Fibroblast of lung (primary cell): ENCODE data around the gene ACAD11. TPM values are rescaled to one million over a fixed set of nuclear protein-coding genes. Genes with fewer than 3 reads are reported as not detected.
A peak's percentile ranks its signal among the peaks of the same experiment; 100 is the strongest.

Experiments used
- DNase-seq, 2 donors: peaks; one replicate each; pipeline versions ENCODE4 v3.0.0 to v3.0.0-alpha.2; 2010; ENCODE audit warnings: low read depth in 2 of 2
- H2AFZ ChIP-seq: 2 replicates; pipeline ENCODE4 v1.5.1; 2012; ENCODE audit warnings: low read length, control low read depth, inconsistent platforms
- H3K27ac ChIP-seq: 2 replicates; pipeline ENCODE4 v1.5.1; 2011; ENCODE audit warnings: low read length, control low read depth; ENCODE audit not compliant: insufficient read depth
- H3K27me3 ChIP-seq: 2 replicates; pipeline ENCODE4 v1.5.1; 2011; ENCODE audit warnings: mild to moderate bottlenecking, low read length; ENCODE audit not compliant: control insufficient read depth, insufficient read depth
- H3K36me3 ChIP-seq: 2 replicates; pipeline ENCODE4 v1.5.1; 2011; ENCODE audit warnings: low read length; ENCODE audit not compliant: control insufficient read depth, insufficient read depth
- H3K4me1 ChIP-seq: 2 replicates; pipeline ENCODE4 v1.5.1; 2011; ENCODE audit warnings: low read length; ENCODE audit not compliant: control insufficient read depth, insufficient read depth; ENCODE audit errors: extremely low read depth
- H3K4me2 ChIP-seq: 2 replicates; pipeline ENCODE4 v1.5.1; 2011; ENCODE audit warnings: low read length, control low read depth; ENCODE audit not compliant: insufficient read depth; ENCODE audit errors: extremely low read depth
- H3K4me3 ChIP-seq, 4 experiments: fragments of 200-600 bp in 1 of 4; sonication (generic) in 1 of 4; replicated peaks in 1 of 4; 2 replicates each; pipeline ENCODE4 v1.5.1; 2011 to 2016; ENCODE audit warnings: low read length in 4 of 4, low read depth in 3 of 4, mild to moderate bottlenecking in 3 of 4, control low read depth in 2 of 4, inconsistent platforms in 1 of 4, mixed read lengths in 1 of 4; ENCODE audit not compliant: insufficient read depth in 1 of 4; ENCODE audit errors: control extremely low read depth in 1 of 4
- H3K79me2 ChIP-seq: 2 replicates; pipeline ENCODE4 v1.5.1; 2012; ENCODE audit warnings: mild to moderate bottlenecking, low read length, inconsistent platforms; ENCODE audit not compliant: control insufficient read depth, insufficient read depth
- H3K9ac ChIP-seq: 2 replicates; pipeline ENCODE4 v1.5.1; 2011; ENCODE audit warnings: mild to moderate bottlenecking, low read length, control low read depth; ENCODE audit not compliant: insufficient read depth
- H3K9me3 ChIP-seq: 2 replicates; pipeline ENCODE4 v1.5.1; 2012; ENCODE audit warnings: low read depth, low read length; ENCODE audit not compliant: control insufficient read depth, insufficient read depth
- H4K20me1 ChIP-seq: 2 replicates; pipeline ENCODE4 v1.5.1; 2011; ENCODE audit warnings: low read length; ENCODE audit not compliant: control insufficient read depth, insufficient read depth; ENCODE audit errors: extremely low read depth
- CTCF ChIP-seq, 2 donors: IDR thresholded peaks in 1 of 2; conservative IDR thresholded peaks in 1 of 2; 1 replicate in 1 of 2; 2 replicates in 1 of 2; pipeline ENCODE4 v1.5.1; 2011 to 2012; ENCODE audit warnings: low read length in 2 of 2, control low read depth in 1 of 2, inconsistent platforms in 1 of 2, low read depth in 1 of 2, mild to moderate bottlenecking in 1 of 2
- EZH2 ChIP-seq: IDR thresholded peaks from 2 replicates; pipeline ENCODE4 v1.5.1; 2012; ENCODE audit warnings: low read length, control low read depth, mild to moderate bottlenecking; ENCODE audit errors: missing control alignments
- polyA plus RNA-seq, 2 donors: library from polyadenylated mRNA; depleted of rRNA in 1 of 2; stranded (reverse) in 1 of 2; unstranded in 1 of 2; fragments of >200 nt; gene quantifications; 2 replicates each; pipeline ENCODE4 v1.2.1, GENCODE V29; 2011 to 2012; ENCODE audit warnings: missing spikeins in 1 of 2
- total RNA-seq: library from RNA; depleted of rRNA; stranded (reverse); fragments of >200 nt; gene quantifications from 2 replicates; pipeline ENCODE4 v1.2.1, GENCODE V29; 2014

The ACAD11 gene
- total and polyA plus RNA-seq, 2 donors (not counting 1 experiment from before 2014, with no cell fraction given): 27.9 to 101 TPM

GRCh38 chr3:132596326-132596725 lies 63.3 kb downstream of the ACAD11 start:
- Histone ChIP-seq H3K9me3 (no peaks in the 10 kb centered on the region), H3K27me3 (no peaks in the 10 kb centered on the region), H3K4me3 (no peak overlapping the region), H3K36me3 (peaks cover 1% of the 10 kb centered on the region), H3K4me2 (no peak overlapping the region), H3K4me1 (peaks cover 18% of the 10 kb centered on the region), H2AFZ (no peak overlapping the region), H3K9ac (no peak overlapping the region), H4K20me1 (no peaks in the 10 kb centered on the region), H3K79me2 (no peaks in the 10 kb centered on the region), H3K27ac (no peak overlapping the region)
- no peak for DNase-seq
- no peak for TF ChIP-seq CTCF (conservative IDR thresholded peaks at IDR 0.05 in 1 of 2, IDR thresholded peaks at IDR 0.05 in 1 of 2; ENCODE audit: low read depth in 1 of 2, low read length in 2 of 2)
- TF ChIP-seq EZH2: no peak

GRCh38 chr3:132595014-132595413 lies 64.6 kb downstream of the ACAD11 start:
- no peaks in the 10 kb centered on the region for H3K27me3 ChIP-seq
- no peak overlapping the region for H3K9ac ChIP-seq
- no peak for TF ChIP-seq CTCF (conservative IDR thresholded peaks at IDR 0.05 in 1 of 2, IDR thresholded peaks at IDR 0.05 in 1 of 2; ENCODE audit: low read depth in 1 of 2, low read length in 2 of 2)
- TF ChIP-seq EZH2: no peak
- H3K36me3 ChIP-seq: peaks cover 1% of the 10 kb centered on the region
- H3K4me2 ChIP-seq: no peak overlapping the region
- no peak overlapping the region for H3K4me3 ChIP-seq
- no peaks in the 10 kb centered on the region for H4K20me1 ChIP-seq
- H3K4me1 ChIP-seq: peaks cover 18% of the 10 kb centered on the region
- H2AFZ ChIP-seq: no peak overlapping the region
- H3K9me3 ChIP-seq: no peaks in the 10 kb centered on the region
- peak; percentile 9 to 77 for DNase-seq
- H3K27ac ChIP-seq: no peak overlapping the region
- no peaks in the 10 kb centered on the region for H3K79me2 ChIP-seq

- Histone ChIP-seq H4K20me1 (no peaks in the 10 kb centered on the region), H3K9me3 (no peaks in the 10 kb centered on the region), H2AFZ (no peak overlapping the region), H3K36me3 (peaks cover 1% of the 10 kb centered on the region), H3K4me2 (no peak overlapping the region), H3K27me3 (no peaks in the 10 kb centered on the region), H3K4me1 (peaks cover 18% of the 10 kb centered on the region), H3K4me3 (no peak overlapping the region), H3K27ac (no peak overlapping the region), H3K79me2 (no peaks in the 10 kb centered on the region), H3K9ac (no peak overlapping the region)
- TF ChIP-seq CTCF (conservative IDR thresholded peaks at IDR 0.05 in 1 of 2, IDR thresholded peaks at IDR 0.05 in 1 of 2; ENCODE audit: low read depth in 1 of 2, low read length in 2 of 2) (no peak), EZH2 (no peak)
- DNase-seq: no peak
Measured at GRCh38 chr3:132594498-132594897, 65.1 kb downstream of the ACAD11 start.
